GM21390 (cell line): ENCODE data around the gene SKIC2.
"Not testable (repeated sequence)": the region's sequence is repeated elsewhere in the genome, so short reads cannot be mapped to it uniquely, and the experiment has no call there.

Source experiments
- ATAC-seq: cut with Tn5 transposase; IDR thresholded peaks from one replicate; pipeline ENCODE4 v1.9.1; 2021; ENCODE audit not compliant: unreplicated experiment

SKIC2 gene

GRCh38 chr6:31968791-31969711 is 10.1 kb downstream of the SKIC2 start:
- no peak for ATAC-seq

GRCh38 chr6:31969712-31970603 is 11.0 kb downstream of the SKIC2 start:
- no peak for ATAC-seq

GRCh38 chr6:31970604-31971271 is 11.8 kb downstream of the SKIC2 start:
- ATAC-seq, result no peak

DNA sequence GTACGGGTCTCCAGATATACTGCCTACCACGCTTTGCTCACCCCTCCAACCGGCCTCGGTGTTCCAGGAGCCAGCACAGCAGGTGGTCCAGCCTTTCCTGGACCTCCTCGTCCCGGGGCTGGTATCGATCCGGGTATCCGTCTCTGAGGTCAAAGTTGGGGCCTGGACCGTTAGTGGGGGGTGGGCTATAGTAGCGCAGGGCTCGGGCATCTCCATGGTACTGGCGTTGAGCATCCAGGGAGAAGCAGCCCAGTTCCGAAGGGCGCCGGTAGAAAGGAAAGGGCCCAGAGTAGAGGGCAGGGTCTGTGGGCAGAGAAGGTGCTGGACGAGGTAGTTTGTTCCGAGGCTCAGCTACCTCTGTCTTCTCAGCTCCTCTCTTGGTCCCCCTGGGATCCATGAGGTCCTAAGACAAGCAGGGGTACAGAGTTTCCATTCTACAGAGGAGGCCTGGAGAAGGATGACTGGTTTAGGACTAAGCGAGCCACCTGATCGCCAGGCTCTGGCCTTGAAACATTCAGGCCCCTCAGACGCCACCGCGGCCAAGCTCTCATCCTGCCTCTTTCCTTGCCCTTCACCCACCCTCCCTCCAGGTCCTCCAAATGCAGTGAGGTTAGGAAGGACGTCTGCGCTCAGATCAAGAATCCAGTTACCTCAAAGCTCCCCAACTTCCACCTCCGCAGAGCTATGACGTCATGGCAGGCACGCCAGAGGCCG is 12.5 kb downstream of the SKIC2 start:
- ATAC-seq, result no peak

GRCh38 chr6:31971993-31972708 is 13.2 kb downstream of the SKIC2 start, which contains the start of gene DXO:
Gene DXO (minus strand): TSS chr6:31972138. CDS start chr6:31971675, 463 bp downstream.
- ATAC-seq, result peak; percentile 85

- ATAC-seq, result no peak
Observed at GRCh38 chr6:31972709-31973350, 13.9 kb downstream of the SKIC2 start.

GRCh38 chr6:31976065-31976464 is 17.1 kb downstream of the SKIC2 start:
- not testable (repeated sequence) for ATAC-seq

DNA sequence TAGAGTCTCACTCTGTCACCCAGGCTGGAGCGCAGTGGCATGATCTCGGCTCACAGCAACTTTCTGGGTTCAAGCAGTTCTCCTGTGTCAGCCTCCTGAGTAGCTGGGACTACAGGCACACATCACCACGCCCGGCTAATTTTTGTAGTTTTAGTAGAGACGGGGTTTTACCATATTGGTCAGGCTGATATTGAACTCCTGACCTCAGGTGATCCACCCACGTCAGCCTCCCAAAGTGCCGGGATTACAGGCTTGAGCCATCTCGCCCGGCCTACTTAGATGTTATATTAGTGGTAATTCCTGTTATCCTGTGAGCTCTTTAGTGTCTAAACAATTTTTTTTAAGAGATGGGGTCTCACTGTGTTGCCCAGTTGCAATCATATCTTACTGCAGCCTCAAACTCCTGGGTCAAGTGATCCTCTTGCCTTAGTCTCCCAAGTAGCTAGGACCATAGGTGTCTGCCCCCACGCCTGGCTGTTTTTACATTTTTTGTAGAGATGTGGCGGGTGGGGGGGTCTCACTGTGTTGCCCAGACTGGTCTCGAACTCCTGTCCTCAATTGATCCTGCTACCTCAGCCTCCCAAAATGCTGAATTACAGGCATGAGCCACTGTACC is 18.9 kb downstream of the SKIC2 start:
- ATAC-seq, result no peak

DNA sequence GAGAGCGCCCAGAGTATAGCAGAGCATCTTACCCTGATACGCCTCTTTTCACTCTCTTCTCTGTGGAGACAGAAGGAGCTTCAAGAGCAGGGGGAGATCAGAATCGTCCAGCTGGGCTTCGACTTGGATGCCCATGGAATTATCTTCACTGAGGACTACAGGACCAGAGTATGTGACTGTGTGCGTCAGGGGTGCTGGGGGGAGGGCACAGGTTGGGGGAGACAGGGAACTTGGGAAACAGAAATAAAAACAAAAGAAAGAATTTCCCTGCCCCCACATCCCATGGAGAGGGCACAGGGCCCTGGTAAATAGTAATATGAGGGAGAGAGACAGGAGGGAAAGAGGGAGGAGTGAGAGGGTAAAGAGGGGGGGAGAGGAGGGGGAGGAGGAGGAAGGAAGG is 19.9 kb downstream of the SKIC2 start:
- ATAC-seq, result no peak

DNA sequence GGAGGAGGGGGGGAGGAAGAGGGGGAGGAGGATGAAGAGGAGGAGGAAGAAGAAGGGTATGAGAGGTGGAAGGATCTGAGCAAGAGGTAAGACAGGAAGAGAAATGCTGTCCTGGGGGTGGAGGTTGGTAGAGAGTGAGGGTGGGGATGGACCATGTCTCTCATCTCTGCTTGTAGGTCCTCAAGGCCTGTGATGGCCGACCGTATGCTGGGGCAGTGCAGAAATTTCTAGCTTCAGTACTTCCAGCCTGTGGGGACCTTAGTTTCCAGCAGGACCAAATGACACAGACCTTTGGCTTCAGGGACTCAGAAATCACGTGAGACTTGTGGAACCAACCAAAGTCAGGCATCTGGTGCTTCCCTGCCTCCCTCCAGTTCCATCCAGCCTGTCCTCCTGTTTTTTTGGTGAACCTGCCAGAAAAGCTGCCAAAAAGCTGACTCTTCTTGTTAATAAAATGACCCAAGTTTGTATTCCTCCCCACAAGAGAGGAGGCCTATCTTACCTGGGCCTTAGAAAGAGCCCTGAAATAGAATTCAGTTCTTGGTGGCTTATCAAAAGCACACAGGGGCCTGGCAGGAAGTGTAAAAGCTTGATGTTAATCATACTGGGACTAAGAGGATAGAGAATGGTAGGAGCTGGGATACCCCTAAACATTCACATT is 20.4 kb downstream of the SKIC2 start:
- no peak for ATAC-seq

- ATAC-seq, result not testable (repeated sequence)
Observed at GRCh38 chr6:31980195-31980876, 21.4 kb downstream of the SKIC2 start.

DNA sequence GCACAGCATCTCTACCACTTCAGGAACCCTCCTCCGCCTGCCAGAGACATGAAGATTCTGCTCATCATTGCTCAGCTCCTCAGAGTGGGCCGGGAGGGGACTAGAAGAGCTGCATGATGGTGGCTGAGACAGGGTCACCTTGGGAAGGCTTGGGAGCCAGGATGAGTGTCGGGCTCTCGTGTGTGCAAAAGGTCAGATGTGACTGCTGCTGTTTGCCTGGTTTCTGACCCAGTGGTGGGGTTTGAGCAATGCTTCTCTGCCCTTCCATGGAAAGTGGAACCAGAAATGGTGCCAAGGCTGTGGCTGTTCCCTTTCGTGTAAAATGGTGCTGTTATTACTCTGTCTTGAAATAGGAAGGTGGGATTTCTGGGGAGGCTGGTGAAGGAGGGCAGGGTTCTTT is 22.0 kb downstream of the SKIC2 start:
- not testable (repeated sequence) for ATAC-seq

DNA sequence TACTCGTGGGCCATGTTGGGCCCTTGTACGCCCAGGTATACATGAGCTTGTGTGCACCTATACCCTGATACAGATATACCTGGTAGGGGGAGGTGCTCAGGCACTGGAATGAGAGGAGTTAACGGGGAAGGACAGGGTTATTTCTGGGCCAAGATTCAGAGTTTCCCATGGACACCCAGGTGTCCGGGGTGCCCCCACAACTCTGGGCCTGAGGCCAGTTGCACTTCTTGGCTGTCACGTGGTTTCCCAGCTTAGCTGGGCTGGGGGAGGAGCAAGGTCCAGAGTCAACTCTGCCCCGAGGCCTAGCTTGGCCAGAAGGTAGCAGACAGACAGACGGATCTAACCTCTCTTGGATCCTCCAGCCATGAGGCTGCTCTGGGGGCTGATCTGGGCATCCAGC is 22.8 kb downstream of the SKIC2 start, which contains the start of gene C4A:
C4A (plus strand) TSS at position 314 of the 400 bp plus-strand sequence; CDS start at position 365, 51 bp downstream.
- not testable (repeated sequence) for ATAC-seq

GRCh38 chr6:31989363-31989762 is 30.4 kb downstream of the SKIC2 start:
- not testable (repeated sequence) for ATAC-seq

GRCh38 chr6:31994421-31994820 is 35.4 kb downstream of the SKIC2 start:
- not testable (repeated sequence) for ATAC-seq

DNA sequence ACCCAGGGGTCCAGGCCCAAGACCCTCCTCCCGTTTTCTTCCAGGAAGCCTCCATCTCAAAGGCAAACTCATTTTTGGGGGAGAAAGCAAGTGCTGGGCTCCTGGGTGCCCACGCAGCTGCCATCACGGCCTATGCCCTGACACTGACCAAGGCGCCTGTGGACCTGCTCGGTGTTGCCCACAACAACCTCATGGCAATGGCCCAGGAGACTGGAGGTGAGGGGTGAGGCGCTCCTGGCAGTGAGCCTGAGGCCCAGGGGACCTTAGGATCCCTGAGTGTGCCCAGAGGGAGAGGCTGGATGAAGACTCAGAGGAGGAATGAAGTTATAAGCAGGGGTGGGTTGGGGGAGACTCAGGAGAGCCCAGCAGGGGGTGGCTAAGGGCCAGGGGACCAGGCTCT is 37.4 kb downstream of the SKIC2 start:
- not testable (repeated sequence) for ATAC-seq

GRCh38 chr6:32002546-32003268 is 43.7 kb downstream of the SKIC2 start:
- not testable (repeated sequence) for ATAC-seq
